K562 (cell line): Measurements from ENCODE around the gene MEA1. TPM values are rescaled to one million over a fixed set of nuclear protein-coding genes. Genes with fewer than 3 reads are reported as not detected.
A peak's percentile ranks its signal among the peaks of the same experiment; 100 is the strongest.

Experiments
- ATAC-seq: fragments of 200-7000 bp; cut with Tn5 transposase; 3 replicates; pipeline ENCODE4 v1.9.1; 2020; ENCODE audit warnings: moderate library complexity
- BruUV-seq: library from RNA; stranded (reverse); fragments of 400-500 nt; replicated peaks from 2 replicates; lab custom pipeline; 2021; lab: Mats Ljungman, UMichigan
- CTCF ChIA-PET: fragments of 300-600 bp; formaldehyde crosslinking; extraction: SDS; loops from one replicate; lab custom pipeline; 2021; ENCODE audit warnings: low intra/inter-chr PET ratio; lab: Yijun Ruan, JAX
- POLR2A ChIA-PET: fragments of 300-600, 350-650 bp; sonication (Branson Sonifier 250); formaldehyde crosslinking; extraction: SDS; loops from one replicate; lab custom pipeline; 2021; ENCODE audit warnings: antibody characterized with exemption, inconsistent platforms; lab: Yijun Ruan, JAX
- DNase-seq, 4 experiments: peaks; one replicate each; pipeline versions ENCODE4 v3.0.0 to v3.0.0-alpha.2; 2011 to 2018; ENCODE audit warnings: low spot score in 3 of 4, mixed read lengths in 3 of 4; ENCODE audit errors: extremely low read depth in 1 of 4
- FAIRE-seq: peaks from 2 replicates; lab custom pipeline; 2011; peaks lifted over from hg19 to GRCh38; lab: Jason Lieb, UNC
- H2AFZ ChIP-seq: 2 replicates; pipeline ENCODE4 v1.6.0; 2011; ENCODE audit warnings: low read depth, low read length, control low read depth, inconsistent platforms
- H3K27ac ChIP-seq: fragments of 200-600 bp; 3 replicates; pipeline ENCODE4 v1.8.0; 2011; ENCODE audit warnings: low read depth, mild to moderate bottlenecking, control low read depth, inconsistent platforms, low read length, moderate library complexity, mixed read lengths; ENCODE audit errors: extremely low read depth
- H3K27me3 ChIP-seq, 2 experiments: fragments of 300-600 bp in 1 of 2; 2 replicates in 1 of 2; 3 replicates in 1 of 2; pipeline versions ENCODE4 v1.6.0 to v1.8.0; 2011; ENCODE audit warnings: inconsistent platforms in 2 of 2, low read length in 2 of 2, mild to moderate bottlenecking in 1 of 2, mixed read lengths in 1 of 2, moderate library complexity in 1 of 2; ENCODE audit not compliant: control insufficient read depth in 2 of 2, insufficient read depth in 2 of 2
- H3K36me3 ChIP-seq: fragments of 300-600 bp; 3 replicates; pipeline ENCODE4 v1.8.0; 2011; ENCODE audit warnings: mild to moderate bottlenecking, low read length, inconsistent platforms; ENCODE audit not compliant: control insufficient read depth, insufficient read depth
- H3K4me1 ChIP-seq, 2 experiments: fragments of 200-600 bp in 1 of 2; replicated peaks in 1 of 2; 2 replicates in 1 of 2; 3 replicates in 1 of 2; pipeline versions ENCODE4 v1.5.1 to v1.8.0; 2011; ENCODE audit warnings: inconsistent platforms in 2 of 2, low read length in 2 of 2, mild to moderate bottlenecking in 1 of 2, mixed read lengths in 1 of 2, moderate library complexity in 1 of 2; ENCODE audit not compliant: control insufficient read depth in 2 of 2, insufficient read depth in 2 of 2
- H3K4me2 ChIP-seq: 2 replicates; pipeline ENCODE4 v1.6.1; 2011; ENCODE audit warnings: low read length, control low read depth, inconsistent platforms, mixed read lengths; ENCODE audit not compliant: insufficient read depth
- H3K4me3 ChIP-seq: fragments of 200-600 bp; sonication (generic), shearing (Covaris generic); 2 replicates; pipeline ENCODE4 v1.5.1; 2016; ENCODE audit warnings: control low read depth, inconsistent platforms
- H3K79me2 ChIP-seq: fragments of 200-600 bp; 3 replicates; pipeline ENCODE4 v1.8.0; 2011; ENCODE audit warnings: low read length, inconsistent platforms; ENCODE audit not compliant: control insufficient read depth, insufficient read depth
- H3K9ac ChIP-seq, 2 experiments: 2 replicates each; pipeline versions ENCODE4 v1.6.0 to v1.6.1; 2011; ENCODE audit warnings: low read depth in 2 of 2, low read length in 2 of 2, control low read depth in 1 of 2, inconsistent platforms in 1 of 2, mild to moderate bottlenecking in 1 of 2, mixed read lengths in 1 of 2; ENCODE audit not compliant: insufficient read depth in 1 of 2
- H3K9me1 ChIP-seq: one replicate; pipeline ENCODE4 v1.6.0; 2011; ENCODE audit warnings: inconsistent platforms, mild to moderate bottlenecking, low read length, moderate library complexity; ENCODE audit not compliant: control insufficient read depth, insufficient read depth
- H3K9me3 ChIP-seq: replicated peaks from 2 replicates; pipeline ENCODE4 v1.5.1; 2011; ENCODE audit warnings: low read depth, low read length, inconsistent platforms; ENCODE audit not compliant: control insufficient read depth, insufficient read depth
- H4K20me1 ChIP-seq: replicated peaks from 2 replicates; pipeline ENCODE4 v1.6.1; 2011; ENCODE audit warnings: low read length, inconsistent platforms, mixed read lengths; ENCODE audit not compliant: control insufficient read depth, insufficient read depth
- MYNN ChIP-seq, 2 experiments: sonication (generic); formaldehyde crosslinking in 1 of 2; IDR thresholded peaks; 2 replicates each; pipeline versions ENCODE4 v1.5.0 to v1.6.1; 2016 to 2020; ENCODE audit warnings: antibody characterized with exemption in 1 of 2, missing genetic modification reagents in 1 of 2
- RBBP5 ChIP-seq: fragments of 200-600 bp; sonication (generic); IDR thresholded peaks from 2 replicates; pipeline ENCODE4 v1.6.1; 2012; ENCODE audit warnings: borderline replicate concordance, mild to moderate bottlenecking, low read length, control low read depth, inconsistent platforms; ENCODE audit not compliant: insufficient read depth, poor library complexity, severe bottlenecking
- STAT5B ChIP-seq: fragments of 250-450 bp; sonication (Bioruptor Pico); IDR thresholded peaks from 2 replicates; pipeline ENCODE4 v1.8.0; 2021; ENCODE audit warnings: mild to moderate bottlenecking, inconsistent platforms
- WGBS: fragments of 100-300 bp; shearing (Covaris generic); methylation state at CpG from one replicate; pipeline ENCODE4 v1.1.6; 2016; ENCODE audit warnings: low coverage, mixed read lengths; ENCODE audit not compliant: insufficient coverage; ENCODE audit errors: missing lambda C conversion rate; 5-methylcytosine and 5-hydroxymethylcytosine counted together
- in situ Hi-C: fragments of 300-500 bp; cut with MboI; formaldehyde crosslinking; loops from 4 replicates; pipeline ENCODE4 v1.15.0; 2018; ENCODE audit warnings: inconsistent platforms, mixed read lengths
- intact Hi-C: fragments of 100-400 bp; cut with micrococcal nuclease; formaldehyde crosslinking; loops from 2 replicates; pipeline ENCODE4 v1.14.2; 2022
- polyA plus RNA-seq, 8 experiments: library from polyadenylated mRNA; depleted of rRNA in 4 of 8; stranded (reverse) in 5 of 8; unstranded in 3 of 8; fragments of >200 nt; fragmentation: Nextera tagmentation in 2 of 8; fragmentation: Illumina TruSeq in 1 of 8; extraction: Ambion mirVana in 2 of 8; extraction: Trizol in 1 of 8; gene quantifications; 2 replicates each; pipeline versions ENCODE4 v1.2.1 to v1.2.3, GENCODE V29; 2011 to 2014; ENCODE audit warnings: inconsistent platforms in 1 of 8, missing spikeins in 1 of 8
- total RNA-seq, 7 experiments: library from RNA; depleted of rRNA in 6 of 7; stranded (reverse); fragments of >200 nt in 6 of 7; fragmentation: Illumina TruSeq in 2 of 7; extraction: Trizol in 2 of 7; gene quantifications; 2 replicates each; pipeline versions ENCODE4 v1.2.1 to v1.2.3, GENCODE V29; 2011 to 2021; ENCODE audit warnings: low replicate concordance in 1 of 7
- TF ChIP-seq, protein P1 (sequence below), 3 experiments: IDR thresholded peaks in 2 of 3; conservative IDR thresholded peaks in 1 of 3; 2 replicates each; pipeline ENCODE4 v1.5.1; 2011 to 2012; ENCODE audit warnings: low read length in 3 of 3, mild to moderate bottlenecking in 3 of 3, control low read depth in 2 of 3, improper control_type of control experiment in 1 of 3, inconsistent platforms in 1 of 3, low read depth in 1 of 3, mixed read lengths in 1 of 3, moderate library complexity in 1 of 3; ENCODE audit not compliant: insufficient read depth in 2 of 3

MEA1 gene
- total and polyA plus RNA-seq, 9 of the 15 experiments (the other 6 are each of a cell fraction or from before 2014, with no cell fraction given), result 86.8 to 210 (median 152) TPM

DNA sequence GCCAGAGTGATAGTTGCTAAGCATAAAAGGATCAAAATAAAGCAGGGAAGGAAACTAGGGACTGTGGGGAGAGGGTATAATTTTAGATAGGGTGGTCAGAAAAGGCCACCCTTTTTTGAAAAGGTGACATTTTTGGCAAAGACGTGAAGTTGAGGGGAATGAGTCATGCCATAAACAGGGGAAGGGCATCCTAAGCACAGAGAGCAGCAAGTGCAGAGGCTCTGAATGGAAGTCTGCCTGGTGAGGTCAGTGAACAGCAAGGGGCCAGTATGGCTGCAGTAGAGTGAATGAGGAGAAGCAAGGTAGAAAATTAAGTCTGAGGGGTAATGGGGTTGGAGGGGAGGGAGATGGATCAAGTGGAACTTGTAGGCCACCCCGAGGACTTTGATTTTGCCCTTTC lies 48.1 kb upstream of the MEA1 start (continued):
- TF ChIP-seq, protein P1, sequence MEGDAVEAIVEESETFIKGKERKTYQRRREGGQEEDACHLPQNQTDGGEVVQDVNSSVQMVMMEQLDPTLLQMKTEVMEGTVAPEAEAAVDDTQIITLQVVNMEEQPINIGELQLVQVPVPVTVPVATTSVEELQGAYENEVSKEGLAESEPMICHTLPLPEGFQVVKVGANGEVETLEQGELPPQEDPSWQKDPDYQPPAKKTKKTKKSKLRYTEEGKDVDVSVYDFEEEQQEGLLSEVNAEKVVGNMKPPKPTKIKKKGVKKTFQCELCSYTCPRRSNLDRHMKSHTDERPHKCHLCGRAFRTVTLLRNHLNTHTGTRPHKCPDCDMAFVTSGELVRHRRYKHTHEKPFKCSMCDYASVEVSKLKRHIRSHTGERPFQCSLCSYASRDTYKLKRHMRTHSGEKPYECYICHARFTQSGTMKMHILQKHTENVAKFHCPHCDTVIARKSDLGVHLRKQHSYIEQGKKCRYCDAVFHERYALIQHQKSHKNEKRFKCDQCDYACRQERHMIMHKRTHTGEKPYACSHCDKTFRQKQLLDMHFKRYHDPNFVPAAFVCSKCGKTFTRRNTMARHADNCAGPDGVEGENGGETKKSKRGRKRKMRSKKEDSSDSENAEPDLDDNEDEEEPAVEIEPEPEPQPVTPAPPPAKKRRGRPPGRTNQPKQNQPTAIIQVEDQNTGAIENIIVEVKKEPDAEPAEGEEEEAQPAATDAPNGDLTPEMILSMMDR (IDR thresholded peaks at IDR 0.05 in 2 of 3, conservative IDR thresholded peaks at IDR 0.05 in 1 of 3; ENCODE audit: insufficient read depth in 2 of 3, low read depth in 1 of 3, low read length in 3 of 3), result no peak

DNA sequence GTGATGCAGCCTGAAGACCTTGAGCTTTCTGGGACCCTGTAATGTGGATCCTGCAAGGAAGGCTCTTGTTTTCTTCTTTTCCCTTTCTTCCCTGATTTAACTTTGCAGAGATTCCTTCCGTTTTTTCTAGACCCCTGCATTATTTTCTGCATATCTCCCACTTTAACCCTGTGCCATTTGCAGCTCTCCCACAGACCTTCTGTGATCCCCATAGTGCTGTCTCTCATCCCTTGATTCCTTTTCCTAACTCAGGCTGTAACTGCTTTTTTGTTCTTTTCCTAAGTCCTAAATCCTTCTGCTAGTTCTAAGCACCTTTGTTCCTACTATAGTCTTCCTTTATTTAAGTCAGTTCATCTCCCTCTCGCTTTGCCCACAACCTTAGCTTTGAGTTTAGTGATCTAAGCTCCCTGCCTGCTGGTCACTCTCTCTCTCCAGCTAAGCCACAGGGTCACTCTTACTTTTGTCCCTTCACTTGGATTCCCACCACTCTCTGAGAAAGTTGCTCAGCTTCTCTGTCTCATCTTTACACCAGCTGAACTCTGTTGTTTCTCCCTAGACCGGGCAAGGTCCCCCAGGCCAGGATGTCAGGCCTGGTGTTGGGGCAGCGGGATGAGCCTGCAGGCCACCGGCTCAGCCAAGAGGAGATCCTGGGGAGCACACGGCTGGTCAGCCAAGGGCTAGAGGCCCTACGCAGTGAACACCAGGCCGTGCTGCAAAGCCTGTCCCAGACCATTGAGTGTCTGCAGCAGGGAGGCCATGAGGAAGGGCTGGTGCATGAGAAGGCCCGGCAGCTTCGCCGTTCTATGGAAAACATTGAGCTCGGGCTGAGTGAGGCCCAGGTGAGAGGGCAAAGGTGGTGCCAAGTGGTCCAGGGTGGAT lies 47.2 kb upstream of the MEA1 start:
- ATAC-seq (no peak), DNase-seq (no peak), FAIRE-seq (no peak)
- intact Hi-C loops, result no loop called here
- peaks cover 21% of the 10 kb centered on the region for H3K79me2 ChIP-seq
- no peak overlapping the region for H3K4me3 ChIP-seq
- no peaks in the 10 kb centered on the region for H4K20me1 ChIP-seq
- no peak overlapping the region; the same call in 2 of the 3 replicates for H3K27ac ChIP-seq
- peaks cover 15 to 17% of the 10 kb centered on the region in 2 experiments for H3K4me1 ChIP-seq
- peak overlapping the region in 1 of 2 experiments; percentile 81; a peak in 2 of 4 replicates for H3K9ac ChIP-seq
- 55% methylated on average over 12 of the region's 12 CpGs for WGBS
- TF ChIP-seq STAT5B (CRISPR knock-in tag) (no peak), RBBP5 (no peak), MYNN (IDR thresholded peaks at IDR 0.05) (no peak), MYNN (CRISPR knock-in tag; IDR thresholded peaks at IDR 0.05) (0 out of 2 replicates have a peak, but pooled peaks have one; percentile 49)
- H3K36me3 ChIP-seq, result peaks cover 27% of the 10 kb centered on the region
- H3K9me1 ChIP-seq, result no peaks in the 10 kb centered on the region
- no peaks in the 10 kb centered on the region for H3K27me3 ChIP-seq
- in situ Hi-C loops, result no loop called here
- TSS peak; percentile 66 for BruUV-seq
- ChIA-PET POLR2A (interaction anchor here (0.6 to 1.0 kb wide), 6 partner anchors 10 to 161 kb away, joined by 3 to 5 read pairs (median 4); partner anchors contain the start of gene PTK7), CTCF (no interaction called here)
- no peaks in the 10 kb centered on the region for H3K9me3 ChIP-seq
- H2AFZ ChIP-seq, result 0 out of 2 replicates have a peak overlapping the region, but pooled peaks have one; percentile 98
- peak overlapping the region; percentile 96 for H3K4me2 ChIP-seq
